Natural killer cell (primary cell): ENCODE measurements around the gene TRIM54. TPM values are rescaled to one million over a fixed set of nuclear protein-coding genes. Genes with fewer than 3 reads are reported as not detected.

ENCODE experiments used
- ATAC-seq, 3 donors: fragments of 150-1000 bp in 2 of 3; fragments of 200-7000 bp in 1 of 3; cut with Tn5 transposase; 1 replicate in 1 of 3; 2 replicates in 2 of 3; pipeline ENCODE4 v1.10.0; 2021; ENCODE audit warnings: mild to moderate bottlenecking in 2 of 3, moderate library complexity in 2 of 3
- DNase-seq, 2 donors: peaks; one replicate each; pipeline versions ENCODE4 v3.0.0 to v3.0.0-alpha.2; 2013 to 2021; ENCODE audit warnings: mixed read lengths in 1 of 2
- H3K27ac ChIP-seq: one replicate; pipeline ENCODE4 v1.5.1; 2013; ENCODE audit warnings: mild to moderate bottlenecking, low read length
- H3K27me3 ChIP-seq: one replicate; pipeline ENCODE4 v1.6.1; 2013; ENCODE audit warnings: low read length; ENCODE audit not compliant: control insufficient read depth, insufficient read depth
- H3K36me3 ChIP-seq: one replicate; pipeline ENCODE4 v1.6.1; 2013; ENCODE audit warnings: low read length; ENCODE audit not compliant: control insufficient read depth, insufficient read depth
- H3K4me1 ChIP-seq: one replicate; pipeline ENCODE4 v1.6.1; 2013; ENCODE audit warnings: low read length; ENCODE audit not compliant: control insufficient read depth, insufficient read depth
- H3K4me3 ChIP-seq: one replicate; pipeline ENCODE4 v1.5.1; 2013; ENCODE audit warnings: low read length
- H3K9me3 ChIP-seq: one replicate; pipeline ENCODE4 v1.6.1; 2013; ENCODE audit warnings: low read length; ENCODE audit not compliant: control insufficient read depth, insufficient read depth
- H3K27ac Mint-ChIP-seq, 2 donors: one replicate each; pipeline ENCODE4 v1.8.0; 2022; ENCODE audit warnings: mild to moderate bottlenecking in 2 of 2, mixed read lengths in 2 of 2, moderate library complexity in 1 of 2
- H3K27me3 Mint-ChIP-seq, 2 donors: one replicate each; pipeline ENCODE4 v1.8.0; 2022; ENCODE audit warnings: low read depth in 2 of 2, mixed read lengths in 2 of 2
- H3K36me3 Mint-ChIP-seq: one replicate; pipeline ENCODE4 v1.8.0; 2022; ENCODE audit warnings: mixed read lengths
- H3K4me1 Mint-ChIP-seq, 2 donors: one replicate each; pipeline ENCODE4 v1.8.0; 2022; ENCODE audit warnings: mixed read lengths in 2 of 2
- H3K4me3 Mint-ChIP-seq: one replicate; pipeline ENCODE4 v1.8.0; 2022; ENCODE audit warnings: mild to moderate bottlenecking, moderate library complexity, mixed read lengths
- H3K9me3 Mint-ChIP-seq, 2 donors: one replicate each; pipeline ENCODE4 v1.8.0; 2022; ENCODE audit warnings: mixed read lengths in 2 of 2
- WGBS: methylation state at CpG from one replicate; pipeline ENCODE4 v1.1.7; 2013; ENCODE audit warnings: missing lambda C conversion rate; ENCODE audit not compliant: insufficient coverage; 5-methylcytosine and 5-hydroxymethylcytosine counted together
- intact Hi-C: fragments of 100-400 bp; cut with micrococcal nuclease; formaldehyde crosslinking; loops from one replicate; pipeline ENCODE4 v1.14.2; 2022
- total RNA-seq, 4 donors: library from RNA; stranded (reverse); fragments of 120-200 nt in 1 of 4; gene quantifications; one replicate each; pipeline versions ENCODE4 v1.2.3 to v1.2.4, GENCODE V29; 2013 to 2022
- TF ChIP-seq, protein P1 (sequence below): fragments of 200-600 bp; IDR thresholded peaks from one replicate; pipeline ENCODE4 v1.8.0; 2022; ENCODE audit warnings: antibody characterized with exemption

The TRIM54 gene
- total RNA-seq, 3 donors from 2014 or later (not counting 1 experiment from before 2014, with no cell fraction given): 0.18 to 0.21 TPM; not detected in 1

DNA sequence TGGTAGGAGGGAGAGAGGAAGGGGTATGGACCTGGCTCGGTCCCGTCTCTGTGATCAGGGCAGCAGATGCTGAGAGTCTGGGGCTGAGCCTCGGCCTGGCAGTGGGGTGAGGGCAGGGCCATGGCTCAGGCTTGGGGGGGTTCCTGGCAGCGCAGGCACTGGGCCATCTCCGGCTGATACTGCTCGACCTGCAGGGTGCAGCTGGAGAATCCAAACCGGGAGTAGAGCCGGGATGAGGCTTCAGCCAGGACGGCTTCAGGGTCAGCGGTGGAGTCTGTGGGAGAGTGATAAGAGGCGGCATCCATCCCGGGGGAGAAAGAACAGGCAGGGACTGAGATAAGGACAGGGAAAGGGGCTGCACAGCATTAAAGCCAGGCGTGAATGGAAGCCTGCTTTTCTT lies 27.0 kb upstream of the TRIM54 start:
- Mint-ChIP-seq H3K4me3 (no peak overlapping the region), H3K9me3 (no peaks in the 10 kb centered on the region), H3K4me1 (no peaks in the 10 kb centered on the region), H3K36me3 (no peaks in the 10 kb centered on the region), H3K27me3 (peaks cover 34 to 45% of the 10 kb centered on the region in 2 donors), H3K27ac (no peak overlapping the region)
- Histone ChIP-seq H3K36me3 (no peaks in the 10 kb centered on the region), H3K4me3 (no peak overlapping the region), H3K4me1 (peaks cover 2% of the 10 kb centered on the region), H3K9me3 (no peaks in the 10 kb centered on the region), H3K27ac (no peak overlapping the region), H3K27me3 (peaks cover 9% of the 10 kb centered on the region)
- DNase-seq (no peak), ATAC-seq (no peak)
- 74% methylated on average over 12 of the region's 13 CpGs for WGBS
- TF ChIP-seq, protein P1, sequence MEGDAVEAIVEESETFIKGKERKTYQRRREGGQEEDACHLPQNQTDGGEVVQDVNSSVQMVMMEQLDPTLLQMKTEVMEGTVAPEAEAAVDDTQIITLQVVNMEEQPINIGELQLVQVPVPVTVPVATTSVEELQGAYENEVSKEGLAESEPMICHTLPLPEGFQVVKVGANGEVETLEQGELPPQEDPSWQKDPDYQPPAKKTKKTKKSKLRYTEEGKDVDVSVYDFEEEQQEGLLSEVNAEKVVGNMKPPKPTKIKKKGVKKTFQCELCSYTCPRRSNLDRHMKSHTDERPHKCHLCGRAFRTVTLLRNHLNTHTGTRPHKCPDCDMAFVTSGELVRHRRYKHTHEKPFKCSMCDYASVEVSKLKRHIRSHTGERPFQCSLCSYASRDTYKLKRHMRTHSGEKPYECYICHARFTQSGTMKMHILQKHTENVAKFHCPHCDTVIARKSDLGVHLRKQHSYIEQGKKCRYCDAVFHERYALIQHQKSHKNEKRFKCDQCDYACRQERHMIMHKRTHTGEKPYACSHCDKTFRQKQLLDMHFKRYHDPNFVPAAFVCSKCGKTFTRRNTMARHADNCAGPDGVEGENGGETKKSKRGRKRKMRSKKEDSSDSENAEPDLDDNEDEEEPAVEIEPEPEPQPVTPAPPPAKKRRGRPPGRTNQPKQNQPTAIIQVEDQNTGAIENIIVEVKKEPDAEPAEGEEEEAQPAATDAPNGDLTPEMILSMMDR: no peak
- intact Hi-C loops: no loop called here

DNA sequence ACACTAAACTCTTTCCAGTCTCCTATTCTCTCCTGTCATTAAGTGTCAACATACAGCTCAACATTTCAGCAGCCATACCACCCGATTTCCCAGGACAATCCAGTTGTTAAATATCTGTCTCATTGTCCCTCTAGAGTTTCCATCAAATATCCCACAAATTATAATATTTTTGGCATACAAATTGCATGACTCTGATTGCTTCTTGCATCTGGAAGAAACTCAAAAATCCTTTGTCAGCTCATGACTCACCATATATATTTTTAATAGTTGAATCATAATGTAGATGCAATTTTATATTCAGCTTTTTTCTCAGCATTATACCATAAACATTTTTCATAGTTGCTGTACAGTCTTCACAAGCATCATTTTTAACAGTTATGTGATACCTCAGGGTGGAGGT lies 26.6 kb upstream of the TRIM54 start:
- DNase-seq: no peak
- H3K4me3 Mint-ChIP-seq: no peak overlapping the region
- H3K4me3 ChIP-seq: no peak overlapping the region
- H3K9me3 ChIP-seq: no peaks in the 10 kb centered on the region
- no peak overlapping the region for H3K27ac ChIP-seq
- peaks cover 10% of the 10 kb centered on the region for H3K27me3 ChIP-seq
- H3K4me1 ChIP-seq: no peaks in the 10 kb centered on the region
- H3K9me3 Mint-ChIP-seq: no peaks in the 10 kb centered on the region
- TF ChIP-seq, protein P1: no peak
- peaks cover 39 to 47% of the 10 kb centered on the region in 2 donors for H3K27me3 Mint-ChIP-seq
- no peak for ATAC-seq
- WGBS: 58% methylated on average over 1 of the region's 1 CpG
- intact Hi-C loops: no loop called here
- H3K27ac Mint-ChIP-seq: no peak overlapping the region
- no peaks in the 10 kb centered on the region for H3K4me1 Mint-ChIP-seq
- no peaks in the 10 kb centered on the region for H3K36me3 ChIP-seq
- no peaks in the 10 kb centered on the region for H3K36me3 Mint-ChIP-seq

DNA sequence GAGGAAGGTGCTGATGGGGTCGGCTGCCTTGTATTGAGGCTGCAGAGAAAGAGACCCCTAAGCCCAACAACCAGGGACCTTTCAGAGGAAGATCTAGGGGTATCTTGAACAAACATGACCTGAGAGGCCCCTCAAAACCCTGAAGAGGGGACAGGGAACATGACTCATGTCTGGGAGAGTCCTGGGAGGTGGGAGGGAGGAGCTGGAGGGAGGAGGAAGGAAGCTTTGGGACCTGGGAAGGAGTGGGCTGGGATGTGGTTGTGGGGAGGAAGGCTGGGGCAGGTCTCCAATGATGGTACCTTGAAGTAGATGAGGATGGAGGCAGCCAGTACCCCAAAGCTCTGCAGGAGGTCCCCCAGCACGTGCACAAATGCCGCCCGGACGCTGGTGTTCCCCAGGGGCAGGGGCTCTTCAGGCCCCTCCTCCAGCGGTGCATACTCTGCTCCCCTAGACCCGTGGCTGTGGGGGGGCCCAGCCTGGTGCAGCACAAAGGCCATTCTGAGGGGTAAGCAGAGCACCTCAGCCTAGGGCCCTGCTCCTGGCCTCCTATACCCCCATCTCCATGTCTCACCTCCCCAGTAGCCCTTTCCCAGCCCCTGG lies 25.3 kb upstream of the TRIM54 start:
- WGBS: 84% methylated on average over 7 of the region's 7 CpGs
- TF ChIP-seq, protein P1: no peak
- H3K4me3 Mint-ChIP-seq: no peak overlapping the region
- H3K27me3 Mint-ChIP-seq: peaks cover 44 to 51% of the 10 kb centered on the region in 2 donors
- DNase-seq (no peak), ATAC-seq (no peak)
- peaks cover 6% of the 10 kb centered on the region for H3K4me1 ChIP-seq
- peaks cover 8 to 11% of the 10 kb centered on the region in 2 donors for H3K4me1 Mint-ChIP-seq
- H3K9me3 ChIP-seq: no peaks in the 10 kb centered on the region
- H3K27ac ChIP-seq: no peak overlapping the region
- no peaks in the 10 kb centered on the region for H3K36me3 Mint-ChIP-seq
- H3K27ac Mint-ChIP-seq: no peak overlapping the region
- no peaks in the 10 kb centered on the region for H3K9me3 Mint-ChIP-seq
- H3K36me3 ChIP-seq: no peaks in the 10 kb centered on the region
- peaks cover 20% of the 10 kb centered on the region for H3K27me3 ChIP-seq
- H3K4me3 ChIP-seq: no peak overlapping the region
- intact Hi-C loops: no loop called here

DNA sequence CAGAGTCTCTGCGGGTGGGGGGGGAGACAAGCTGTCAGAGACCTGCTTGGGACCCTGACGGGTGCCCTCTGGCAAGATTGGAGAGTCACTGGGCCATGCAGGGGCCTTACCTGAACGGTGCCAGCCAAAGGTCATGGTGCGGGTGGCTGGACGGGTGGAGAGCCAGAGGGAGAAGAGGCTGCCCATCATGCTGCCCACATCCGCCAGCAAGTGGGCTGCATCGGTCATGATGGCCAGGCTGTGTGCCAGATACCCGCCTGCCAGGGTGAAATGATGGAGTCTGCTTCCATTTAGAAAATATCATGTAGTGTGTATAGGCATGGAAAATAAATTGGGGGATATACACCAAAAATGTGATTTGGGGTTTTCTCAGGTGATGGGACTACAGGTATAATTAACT lies 24.2 kb upstream of the TRIM54 start:
- H3K27me3 ChIP-seq: peaks cover 20% of the 10 kb centered on the region
- H3K4me1 ChIP-seq: peaks cover 7% of the 10 kb centered on the region
- peaks cover 10 to 13% of the 10 kb centered on the region in 2 donors for H3K4me1 Mint-ChIP-seq
- H3K36me3 Mint-ChIP-seq: no peaks in the 10 kb centered on the region
- WGBS: 89% methylated on average over 8 of the region's 8 CpGs
- no peak overlapping the region for H3K27ac ChIP-seq
- H3K4me3 Mint-ChIP-seq: no peak overlapping the region
- TF ChIP-seq, protein P1: no peak
- no peak overlapping the region for H3K4me3 ChIP-seq
- ATAC-seq (no peak), DNase-seq (no peak)
- intact Hi-C loops: no loop called here
- H3K9me3 ChIP-seq: no peaks in the 10 kb centered on the region
- H3K27me3 Mint-ChIP-seq: peaks cover 46 to 52% of the 10 kb centered on the region in 2 donors
- H3K36me3 ChIP-seq: no peaks in the 10 kb centered on the region
- no peak overlapping the region for H3K27ac Mint-ChIP-seq
- no peaks in the 10 kb centered on the region for H3K9me3 Mint-ChIP-seq
